OCI-LY7 (cell line): ENCODE data around the gene PIK3R6. TPM values are rescaled to one million over a fixed set of nuclear protein-coding genes. Genes with fewer than 3 reads are reported as not detected.

Experiments
- BruUV-seq: library from RNA; stranded (reverse); fragments of 400-500 nt; replicated peaks from 2 replicates; lab custom pipeline; 2021; lab: Mats Ljungman, UMichigan
- CTCF ChIA-PET: fragments of 300-600 bp; sonication (Branson Sonifier 250); formaldehyde crosslinking; loops from one replicate; lab custom pipeline; 2022; ENCODE audit warnings: antibody characterized with exemption; ENCODE audit not compliant: unreplicated experiment; lab: Charles Lee
- POLR2A ChIA-PET: fragments of 300-600 bp; sonication (Branson Sonifier 250); formaldehyde crosslinking; loops from one replicate; lab custom pipeline; 2022; ENCODE audit warnings: antibody characterized with exemption; lab: Charles Lee
- DNase-seq: peaks from one replicate; pipeline ENCODE4 v3.0.0-alpha.2; 2015; ENCODE audit warnings: low spot score
- H2AFZ ChIP-seq: fragments of 200-600 bp; sonication (generic), shearing (Covaris generic); 2 replicates; pipeline ENCODE4 v1.6.1; 2014; ENCODE audit warnings: mild to moderate bottlenecking, antibody characterized with exemption, low read length, moderate library complexity
- H3K27ac ChIP-seq: fragments of 200-600 bp; sonication (generic); 2 replicates; pipeline ENCODE4 v1.5.1; 2014; ENCODE audit warnings: mixed run types, low read depth, mild to moderate bottlenecking, moderate library complexity, low read length, inconsistent platforms; ENCODE audit not compliant: poor library complexity, severe bottlenecking
- H3K36me3 ChIP-seq: fragments of 200-600 bp; sonication (generic); 2 replicates; pipeline ENCODE4 v1.6.1; 2014; ENCODE audit warnings: mild to moderate bottlenecking, antibody characterized with exemption, low read length, moderate library complexity, mixed read lengths; ENCODE audit not compliant: insufficient read depth
- H3K4me1 ChIP-seq: fragments of 200-600 bp; sonication (generic); 2 replicates; pipeline ENCODE4 v1.5.1; 2014; ENCODE audit warnings: mild to moderate bottlenecking, low read length; ENCODE audit not compliant: insufficient read depth, poor library complexity, severe bottlenecking
- H3K4me2 ChIP-seq: fragments of 200-600 bp; sonication (generic); 2 replicates; pipeline ENCODE4 v1.6.1; 2014; ENCODE audit warnings: mild to moderate bottlenecking, low read length
- H3K4me3 ChIP-seq: fragments of 200-600 bp; sonication (generic); 2 replicates; pipeline ENCODE4 v1.5.1; 2014; ENCODE audit warnings: mild to moderate bottlenecking, low read depth, low read length; ENCODE audit not compliant: poor library complexity, severe bottlenecking
- H3K79me2 ChIP-seq: fragments of 200-600 bp; sonication (generic); 2 replicates; pipeline ENCODE4 v1.6.1; 2016; ENCODE audit warnings: low read depth, mild to moderate bottlenecking, low read length, moderate library complexity, mixed read lengths; ENCODE audit not compliant: insufficient read depth
- H3K9me2 ChIP-seq: fragments of 200-600 bp; sonication (generic); 2 replicates; pipeline ENCODE4 v1.6.1; 2016; ENCODE audit warnings: mild to moderate bottlenecking, low read length, mixed read lengths; ENCODE audit not compliant: insufficient read depth
- H3K9me3 ChIP-seq: fragments of 200-600 bp; sonication (generic); 2 replicates; pipeline ENCODE4 v1.6.1; 2014; ENCODE audit warnings: mild to moderate bottlenecking, mixed run types, low read length, mixed read lengths
- H4K20me1 ChIP-seq: fragments of 200-600 bp; sonication (generic); 2 replicates; pipeline ENCODE4 v1.6.1; 2014; ENCODE audit warnings: mild to moderate bottlenecking, antibody characterized with exemption, low read length, moderate library complexity, mixed read lengths; ENCODE audit not compliant: insufficient read depth
- CTCF ChIP-seq: fragments of 200-600 bp; sonication (generic); conservative IDR thresholded peaks from 2 replicates; pipeline ENCODE4 v1.5.1; 2014; ENCODE audit warnings: mild to moderate bottlenecking, antibody characterized with exemption, low read length, moderate library complexity, mixed read lengths
- EZH2phosphoT487 ChIP-seq: fragments of 200-600 bp; sonication (generic); IDR thresholded peaks from 2 replicates; pipeline ENCODE4 v1.6.1; 2018; ENCODE audit warnings: low read depth, borderline replicate concordance, mild to moderate bottlenecking, mixed run types, antibody characterized with exemption, low read length, moderate library complexity, mixed read lengths
- intact Hi-C: fragments of 100-400 bp; cut with micrococcal nuclease; formaldehyde crosslinking; loops from one replicate; pipeline ENCODE4 v1.10.0; 2022; ENCODE audit not compliant: unreplicated experiment
- total RNA-seq, 2 experiments: library from RNA; depleted of rRNA in 1 of 2; stranded (reverse); fragments of >200 nt in 1 of 2; shearing (Covaris generic) in 1 of 2; gene quantifications; 2 replicates each; pipeline ENCODE4 v1.2.3, GENCODE V29; 2014 to 2022

PIK3R6 gene
- total RNA-seq, 2 experiments from 2014 or later = not detected

GRCh38 chr17:8781776-8782175 lies 85.7 kb downstream of the PIK3R6 start:
- Histone ChIP-seq H3K4me2 (no peak overlapping the region), H3K27ac (no peak overlapping the region), H3K79me2 (no peaks in the 10 kb centered on the region), H2AFZ (no peak overlapping the region), H3K4me3 (no peak overlapping the region), H4K20me1 (no peaks in the 10 kb centered on the region), H3K9me2 (no peaks in the 10 kb centered on the region), H3K36me3 (no peaks in the 10 kb centered on the region), H3K4me1 (no peaks in the 10 kb centered on the region), H3K9me3 (no peaks in the 10 kb centered on the region)
- intact Hi-C loops = no loop called here
- ChIA-PET CTCF (no interaction called here), POLR2A (interaction anchor here (0.7 kb wide), 1 partner anchor 78 kb away, joined by 3 read pairs; no protein-coding TSS in a partner anchor)
- TF ChIP-seq EZH2phosphoT487 (no peak), CTCF (no peak)
- no peak for DNase-seq
- no TSS peak for BruUV-seq

GRCh38 chr17:8776881-8777280 lies 90.6 kb downstream of the PIK3R6 start:
- Histone ChIP-seq H3K4me2 (no peak overlapping the region), H3K36me3 (no peaks in the 10 kb centered on the region), H2AFZ (no peak overlapping the region), H3K9me2 (no peaks in the 10 kb centered on the region), H3K9me3 (no peaks in the 10 kb centered on the region), H3K4me3 (no peak overlapping the region), H3K27ac (no peak overlapping the region), H3K4me1 (no peaks in the 10 kb centered on the region), H3K79me2 (no peaks in the 10 kb centered on the region), H4K20me1 (no peaks in the 10 kb centered on the region)
- ChIA-PET POLR2A (no interaction called here), CTCF (no interaction called here)
- DNase-seq = no peak
- intact Hi-C loops = no loop called here
- BruUV-seq = no TSS peak
- TF ChIP-seq EZH2phosphoT487 = no peak

GRCh38 chr17:8776248-8776647 lies 91.2 kb downstream of the PIK3R6 start:
- Histone ChIP-seq H3K9me2 (no peaks in the 10 kb centered on the region), H3K79me2 (no peaks in the 10 kb centered on the region), H3K9me3 (no peaks in the 10 kb centered on the region), H3K27ac (no peak overlapping the region), H3K4me1 (no peaks in the 10 kb centered on the region), H3K4me2 (no peak overlapping the region), H4K20me1 (no peaks in the 10 kb centered on the region), H2AFZ (no peak overlapping the region), H3K4me3 (no peak overlapping the region), H3K36me3 (no peaks in the 10 kb centered on the region)
- ChIA-PET POLR2A (no interaction called here), CTCF (no interaction called here)
- no peak for DNase-seq
- TF ChIP-seq EZH2phosphoT487 = no peak
- TF ChIP-seq CTCF = no peak
- intact Hi-C loops = no loop called here
- BruUV-seq = no TSS peak
